Left cardiac atrium (tissue), 4 donors: ENCODE measurements around the gene TMEM167B. TPM values are rescaled to one million over a fixed set of nuclear protein-coding genes. Genes with fewer than 3 reads are reported as not detected.
"Not testable (repeated sequence)": the region's sequence is repeated elsewhere in the genome, so short reads cannot be mapped to it uniquely, and the experiment has no call there.

ENCODE experiments used
- ATAC-seq, 2 donors: fragments of 200-7000 bp; cut with Tn5 transposase; one replicate each; pipeline ENCODE4 v1.9.1; 2020; ENCODE audit warnings: mild to moderate bottlenecking in 2 of 2, moderate library complexity in 2 of 2
- DNase-seq: peaks from one replicate; pipeline ENCODE4 v3.0.0-alpha.2; 2020
- intact Hi-C, 2 donors: fragments of 100-400 bp; cut with DNase I; formaldehyde crosslinking; loops; one replicate each; pipeline versions ENCODE4 v1.14.1 to v1.15.1; 2022 to 2023
- total RNA-seq, 2 donors: library from RNA; stranded (reverse); fragmentation: NEBNext Ultra II Directional; extraction: Animal tissue kit (Norgen Biotek cat#: 25700); gene quantifications; one replicate each; pipeline ENCODE4 v1.2.1, GENCODE V29; 2021
- donor health status: DM: no; HTN: yes; CAD: no.
- donor health status: DM: no; HTN: yes; CAD: no; lungs with severe emphysema.
- donor health status: DM: yes; HTN: yes; CAD: no.
- donor health status: Dilated cardiomyopathy.

The TMEM167B gene
- total RNA-seq, 2 donors from 2014 or later: 34.3 to 47.2 TPM

DNA sequence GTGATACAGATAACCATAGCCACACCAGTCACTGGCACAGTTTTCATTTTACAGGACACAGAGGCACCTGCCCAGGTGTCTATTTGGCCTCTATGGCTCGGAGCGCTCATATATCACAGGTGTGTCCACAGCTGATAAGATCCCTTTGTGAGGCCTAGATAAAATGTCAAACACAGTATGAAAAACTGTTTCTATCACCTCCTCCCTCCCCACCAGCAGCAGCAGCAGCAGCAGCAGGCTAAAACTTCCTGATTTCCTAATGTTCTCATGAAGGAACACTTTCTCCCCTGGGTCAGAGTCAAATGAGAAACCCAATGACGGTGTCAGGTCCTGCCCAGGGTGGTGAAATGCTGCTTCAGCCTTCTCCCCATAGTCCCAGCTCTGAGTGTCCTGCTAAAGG, 47.8 kb downstream of the TMEM167B start:
- intact Hi-C loops: no loop called here
- peak in 1 of 2 donors; percentile 48 for ATAC-seq
- DNase-seq: no peak

DNA sequence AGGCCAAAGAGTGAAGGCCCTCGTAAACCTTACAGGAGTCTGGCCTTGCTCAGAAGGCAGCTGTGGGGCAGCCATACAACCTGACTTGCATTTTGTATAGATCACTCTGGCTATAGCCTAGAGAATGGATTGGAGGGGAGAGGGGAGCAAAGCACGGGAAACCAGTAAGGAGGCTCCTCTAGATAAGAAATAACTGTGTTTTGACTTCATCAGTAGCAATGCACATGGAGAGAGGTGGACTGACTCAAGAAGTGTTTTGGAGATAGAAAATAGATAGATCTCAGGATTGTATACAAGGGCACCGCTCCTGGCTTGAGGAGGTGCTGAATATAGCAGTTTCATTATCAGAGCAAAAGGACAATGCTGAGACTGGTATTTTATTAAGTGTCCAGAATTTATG, 49.8 kb downstream of the TMEM167B start:
- ATAC-seq (no peak), DNase-seq (no peak)
- intact Hi-C loops: no loop called here

DNA sequence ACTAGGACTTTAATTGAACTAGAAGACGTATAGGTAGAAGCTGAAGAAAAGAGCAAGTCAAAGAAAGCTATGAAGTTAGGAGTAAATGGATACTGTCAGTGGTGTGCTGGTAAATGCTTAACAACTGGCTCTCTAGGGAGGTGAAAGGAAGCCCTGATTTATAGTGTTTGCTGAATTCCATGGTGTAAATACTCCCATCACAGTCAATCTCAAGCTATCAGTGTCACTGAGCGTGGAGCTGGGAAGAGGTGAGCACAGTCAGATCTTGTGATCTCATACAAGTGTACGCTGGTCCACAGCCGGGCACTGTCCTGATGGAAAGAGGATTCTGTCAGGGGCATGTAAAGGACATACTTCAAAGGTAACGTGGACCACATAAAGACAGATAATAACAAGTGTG, 51.7 kb downstream of the TMEM167B start:
- no peak for DNase-seq

DNA sequence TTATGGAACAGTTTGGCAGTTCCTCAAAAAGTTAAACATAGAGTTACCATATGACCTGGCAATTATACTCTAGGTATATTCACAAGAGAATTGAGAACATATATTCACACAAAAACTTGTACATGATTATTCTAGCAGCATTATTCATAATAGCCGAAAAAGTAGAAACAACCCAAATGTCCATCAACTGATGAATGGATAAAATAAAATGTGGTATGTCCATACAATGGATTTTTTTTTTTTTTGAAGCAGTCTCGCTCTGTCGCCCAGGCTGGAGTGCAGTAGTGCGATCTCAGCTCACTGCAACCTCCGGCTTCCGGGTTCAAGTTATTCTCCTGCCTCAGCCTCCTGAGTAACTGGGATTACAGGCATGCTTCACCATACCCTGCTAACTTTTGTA, 52.2 kb downstream of the TMEM167B start:
- intact Hi-C loops, DNase-seq, ATAC-seq: not testable (repeated sequence)

More for the DNA sequence above, 51.7 kb downstream of the TMEM167B start:
- intact Hi-C loops: no loop called here
- no peak for ATAC-seq

Other genes with a start within 250 kb of the TMEM167B start
- gene AKNAD1, start 233.7 kb upstream of the TMEM167B start, total RNA-seq: not detected
- gene GPSM2, start 213.8 kb upstream of the TMEM167B start, total RNA-seq: 10 to 100 TPM in 1 of 2 donors, 1 to 10 TPM in 1; 9.9 to 11.8 TPM
- 10 to 100 TPM; 23.5 to 28.3 TPM for gene CLCC1, start 127.3 kb upstream of the TMEM167B start, total RNA-seq
- 10 to 100 TPM; 12.2 to 14.8 TPM for gene WDR47, start 48.7 kb upstream of the TMEM167B start, total RNA-seq
- gene TAF13, start 14.8 kb upstream of the TMEM167B start, total RNA-seq: 10 to 100 TPM; 47.1 to 56.7 TPM
- gene ELAPOR1, start 23.4 kb downstream of the TMEM167B start, total RNA-seq: under 1 TPM; 0.21 to 0.39 TPM
- 100 to 1,000 TPM; 109 to 141 TPM for gene SARS1, start 123.2 kb downstream of the TMEM167B start, total RNA-seq
- gene CELSR2, start 158.8 kb downstream of the TMEM167B start, total RNA-seq: 10 to 100 TPM; 15.6 to 21.1 TPM
- 1 to 10 TPM; 2.3 to 2.5 TPM for gene PSRC1, start 192.4 kb downstream of the TMEM167B start, total RNA-seq
- 100 to 1,000 TPM; 220 to 239 TPM for gene MYBPHL, start 216.2 kb downstream of the TMEM167B start, total RNA-seq